NT2/D1 (cell line): ENCODE measurements around the gene ZNF597.
"Not testable (repeated sequence)": the region's sequence is repeated elsewhere in the genome, so short reads cannot be mapped to it uniquely, and the experiment has no call there.

ENCODE experiments used
- DNase-seq: peaks from one replicate; pipeline ENCODE4 v3.0.0-alpha.2; 2011; ENCODE audit warnings: low read depth, low spot score
- H3K27me3 ChIP-seq: 2 replicates; pipeline ENCODE4 v1.6.0; 2011; ENCODE audit warnings: mild to moderate bottlenecking; ENCODE audit not compliant: insufficient read length, insufficient read depth
- H3K36me3 ChIP-seq: 2 replicates; pipeline ENCODE4 v1.6.1; 2011; ENCODE audit warnings: mild to moderate bottlenecking, low read length, mixed read lengths; ENCODE audit not compliant: insufficient read depth, insufficient read length
- H3K4me1 ChIP-seq: 2 replicates; pipeline ENCODE4 v1.5.1; 2011; ENCODE audit not compliant: insufficient read depth, insufficient read length
- H3K4me3 ChIP-seq: 2 replicates; pipeline ENCODE4 v1.5.1; 2011; ENCODE audit warnings: low read depth; ENCODE audit not compliant: insufficient read length
- H3K9ac ChIP-seq: 2 replicates; pipeline ENCODE4 v1.6.0; 2011; ENCODE audit warnings: low read depth; ENCODE audit not compliant: insufficient read length
- H3K9me3 ChIP-seq: 2 replicates; pipeline ENCODE4 v1.5.1; 2011; ENCODE audit warnings: mild to moderate bottlenecking, low read length; ENCODE audit not compliant: insufficient read depth
- SUZ12 ChIP-seq: IDR thresholded peaks from 2 replicates; pipeline ENCODE4 v1.6.1; 2011; ENCODE audit not compliant: insufficient read length, insufficient read depth; ENCODE audit errors: extremely low read depth
- YY1 ChIP-seq: IDR thresholded peaks from 2 replicates; pipeline ENCODE4 v1.6.1; 2011; ENCODE audit not compliant: insufficient read length, insufficient read depth
- ZNF274 ChIP-seq: IDR thresholded peaks from 2 replicates; pipeline ENCODE4 v1.6.1; 2011; ENCODE audit warnings: mild to moderate bottlenecking, low read depth, low read length

The ZNF597 gene

DNA sequence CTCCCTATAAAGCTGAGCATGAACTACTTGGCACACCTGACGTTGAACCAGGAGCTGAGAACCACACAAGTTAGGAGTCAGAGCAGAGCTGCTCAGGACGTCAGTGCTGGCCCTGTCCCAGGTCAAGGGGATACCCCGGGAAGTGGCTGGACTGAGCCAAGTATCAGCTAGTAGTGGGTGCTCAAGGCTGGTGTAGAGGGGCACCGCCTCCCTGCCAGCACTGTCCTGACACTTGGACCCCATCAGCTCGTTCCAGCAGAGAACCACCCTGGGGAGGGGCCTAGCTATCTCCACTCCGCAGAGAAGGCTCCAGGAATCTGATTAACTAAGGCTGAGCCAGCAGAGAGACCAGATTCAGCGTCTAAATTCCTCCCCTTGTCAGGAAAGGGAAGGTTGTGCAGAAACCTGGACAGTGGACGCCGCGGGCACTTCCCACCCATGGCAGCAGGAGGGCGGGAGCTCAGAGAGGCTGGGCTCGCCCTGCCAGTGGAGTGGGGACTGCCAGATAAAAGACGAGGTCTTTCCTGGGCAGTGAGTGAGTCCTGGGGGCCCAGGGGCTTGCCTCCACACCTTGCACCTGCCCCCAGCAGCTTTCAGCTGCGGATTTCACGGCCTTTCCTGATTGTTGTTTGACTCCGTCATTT, 31.0 kb upstream of the ZNF597 start:
- H3K4me3 ChIP-seq = no peak overlapping the region
- TF ChIP-seq YY1 (no peak), ZNF274 (no peak), SUZ12 (no peak)
- H3K4me1 ChIP-seq = peaks cover 19% of the 10 kb centered on the region
- DNase-seq = no peak
- H3K27me3 ChIP-seq = no peaks in the 10 kb centered on the region
- H3K9ac ChIP-seq = no peak overlapping the region
- no peaks in the 10 kb centered on the region for H3K9me3 ChIP-seq
- peaks cover 50% of the 10 kb centered on the region for H3K36me3 ChIP-seq

DNA sequence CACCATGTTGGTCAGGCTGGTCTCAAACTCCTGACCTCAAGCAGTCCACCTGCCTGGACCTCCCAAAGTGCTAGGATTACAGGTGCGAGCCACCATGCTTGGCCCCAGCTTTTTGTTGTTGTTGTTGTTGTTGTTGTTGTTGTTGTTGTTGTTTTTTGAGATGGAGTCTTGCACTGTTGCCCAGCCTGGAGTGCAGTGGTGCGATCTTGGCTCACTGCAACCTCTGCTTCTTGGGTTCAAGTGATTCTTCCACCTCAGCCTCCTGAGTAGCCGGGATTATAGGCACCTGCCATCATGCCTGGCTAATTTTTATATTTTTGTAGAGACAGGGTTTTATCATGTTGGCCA, 30.3 kb upstream of the ZNF597 start:
- Histone ChIP-seq H3K36me3 (peaks cover 49% of the 10 kb centered on the region), H3K4me1 (peaks cover 19% of the 10 kb centered on the region)
- not testable (repeated sequence) for DNase-seq, H3K9ac ChIP-seq, H3K27me3 ChIP-seq, H3K4me3 ChIP-seq, H3K9me3 ChIP-seq

DNA sequence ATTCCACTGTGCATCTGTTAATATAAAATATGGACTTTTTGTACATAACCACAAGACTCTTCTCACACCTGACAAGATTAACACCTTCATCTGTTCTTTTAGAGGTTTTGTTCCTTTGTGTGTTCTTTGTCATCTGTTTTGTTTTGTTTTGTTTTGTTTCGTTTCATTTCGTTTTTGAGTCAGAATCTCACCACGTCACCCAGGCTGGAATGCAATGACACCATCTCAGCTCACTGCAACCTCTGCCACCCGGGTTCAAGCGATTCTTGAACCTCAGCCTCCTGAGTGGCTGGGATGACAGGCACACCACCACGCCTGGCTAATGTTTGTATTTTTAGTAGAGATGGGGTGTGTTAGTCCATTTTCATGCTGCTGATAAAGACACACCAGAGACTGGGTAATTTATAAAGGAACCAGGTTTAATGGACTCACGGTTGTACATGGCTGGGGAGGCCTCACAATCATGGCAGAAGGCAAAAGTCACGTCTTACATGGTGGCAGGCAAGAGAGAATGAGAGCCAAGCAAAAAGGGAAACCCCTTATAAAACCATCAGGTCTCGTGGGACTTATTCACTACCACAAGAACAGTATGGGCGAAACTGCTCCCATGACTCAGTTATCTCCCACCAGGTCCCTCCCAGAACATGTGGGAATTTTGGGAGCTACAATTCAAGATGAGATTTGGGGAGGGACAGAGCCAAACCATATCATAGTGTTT, 29.7 kb upstream of the ZNF597 start:
- H3K4me1 ChIP-seq = peaks cover 16% of the 10 kb centered on the region
- H3K9ac ChIP-seq = no peak overlapping the region
- H3K4me3 ChIP-seq = no peak overlapping the region
- no peaks in the 10 kb centered on the region for H3K9me3 ChIP-seq
- DNase-seq = no peak
- peaks cover 44% of the 10 kb centered on the region for H3K36me3 ChIP-seq
- no peaks in the 10 kb centered on the region for H3K27me3 ChIP-seq
- TF ChIP-seq YY1 (no peak), SUZ12 (no peak), ZNF274 (no peak)

- no peak for DNase-seq
- no peak for TF ChIP-seq ZNF274
- TF ChIP-seq SUZ12 = no peak
- TF ChIP-seq YY1 = no peak
- H3K9ac ChIP-seq = no peak overlapping the region
- H3K36me3 ChIP-seq = peaks cover 54% of the 10 kb centered on the region
- H3K9me3 ChIP-seq = no peaks in the 10 kb centered on the region
- no peak overlapping the region for H3K4me3 ChIP-seq
- peaks cover 20% of the 10 kb centered on the region for H3K4me1 ChIP-seq
- no peaks in the 10 kb centered on the region for H3K27me3 ChIP-seq
These were observed 28.3 kb upstream of the ZNF597 start for GRCh38 chr16:3471518-3472176.

- peaks cover 56% of the 10 kb centered on the region for H3K36me3 ChIP-seq
- DNase-seq = no peak
- H3K4me1 ChIP-seq = peaks cover 17% of the 10 kb centered on the region
- no peaks in the 10 kb centered on the region for H3K27me3 ChIP-seq
- no peaks in the 10 kb centered on the region for H3K9me3 ChIP-seq
- TF ChIP-seq ZNF274 = no peak
- no peak for TF ChIP-seq SUZ12
- no peak for TF ChIP-seq YY1
- no peak overlapping the region for H3K4me3 ChIP-seq
- H3K9ac ChIP-seq = no peak overlapping the region
These were observed 27.4 kb upstream of the ZNF597 start for GRCh38 chr16:3470723-3471122.

DNA sequence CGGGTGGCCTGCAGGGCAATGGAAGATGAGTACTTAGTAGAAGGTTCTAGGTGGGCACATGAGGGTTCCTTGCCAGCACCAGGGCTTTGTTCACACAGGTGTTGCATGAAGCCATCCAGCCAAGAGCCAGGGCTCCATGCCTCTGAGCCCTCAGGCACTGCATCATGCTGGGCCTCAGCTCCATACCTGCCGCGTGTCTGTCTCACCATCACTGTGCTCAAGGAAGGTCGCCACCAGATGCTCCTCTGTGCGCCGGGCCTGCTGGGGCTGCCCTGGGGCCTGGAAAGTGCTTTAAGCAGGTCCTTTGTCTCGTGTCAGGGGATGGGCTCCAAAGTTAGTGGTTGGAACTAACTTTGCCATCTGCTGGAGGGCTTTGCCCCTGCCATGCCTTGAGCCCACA, 26.4 kb upstream of the ZNF597 start:
- H3K4me1 ChIP-seq = peaks cover 20% of the 10 kb centered on the region
- DNase-seq = no peak
- H3K36me3 ChIP-seq = peaks cover 61% of the 10 kb centered on the region
- no peaks in the 10 kb centered on the region for H3K27me3 ChIP-seq
- H3K4me3 ChIP-seq = no peak overlapping the region
- TF ChIP-seq ZNF274 = no peak
- TF ChIP-seq SUZ12 = no peak
- TF ChIP-seq YY1 = no peak
- no peaks in the 10 kb centered on the region for H3K9me3 ChIP-seq
- no peak overlapping the region for H3K9ac ChIP-seq

DNA sequence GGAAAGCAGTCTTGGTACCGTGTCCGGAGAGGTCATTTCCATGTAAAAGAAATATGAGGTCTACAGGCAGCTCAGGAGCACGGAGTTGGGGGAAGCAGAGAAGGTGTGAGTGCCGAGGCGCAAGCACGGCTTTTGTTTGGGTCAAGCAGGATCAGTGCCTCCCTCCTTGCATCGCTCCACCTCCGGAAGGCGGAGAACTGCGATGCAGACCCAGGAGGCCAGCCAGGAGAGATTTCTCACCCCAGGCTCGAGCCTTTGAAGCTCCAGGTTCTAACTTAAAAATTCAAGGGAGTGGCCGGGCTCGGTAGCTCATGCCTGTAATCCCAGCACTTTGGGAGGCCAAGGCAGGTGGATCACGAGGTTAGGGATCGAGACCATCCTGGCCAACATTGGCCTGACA, 25.2 kb upstream of the ZNF597 start:
- no peak for TF ChIP-seq SUZ12
- Histone ChIP-seq H3K9ac (no peak overlapping the region), H3K4me1 (peaks cover 20% of the 10 kb centered on the region), H3K9me3 (no peaks in the 10 kb centered on the region), H3K27me3 (no peaks in the 10 kb centered on the region), H3K4me3 (no peak overlapping the region), H3K36me3 (peaks cover 63% of the 10 kb centered on the region)
- DNase-seq = no peak
